ENCODE results near the gene RAB8A. TPM values are rescaled to one million over a fixed set of nuclear protein-coding genes. Genes with fewer than 3 reads are reported as not detected.
A peak's percentile ranks its signal among the peaks of the same experiment; 100 is the strongest.

The RAB8A gene
- total and polyA plus RNA-seq, 2 of the 8 experiments (the other 6 are each of a cell fraction or from before 2014, with no cell fraction given), result 65.8 to 97.0 TPM

DNA sequence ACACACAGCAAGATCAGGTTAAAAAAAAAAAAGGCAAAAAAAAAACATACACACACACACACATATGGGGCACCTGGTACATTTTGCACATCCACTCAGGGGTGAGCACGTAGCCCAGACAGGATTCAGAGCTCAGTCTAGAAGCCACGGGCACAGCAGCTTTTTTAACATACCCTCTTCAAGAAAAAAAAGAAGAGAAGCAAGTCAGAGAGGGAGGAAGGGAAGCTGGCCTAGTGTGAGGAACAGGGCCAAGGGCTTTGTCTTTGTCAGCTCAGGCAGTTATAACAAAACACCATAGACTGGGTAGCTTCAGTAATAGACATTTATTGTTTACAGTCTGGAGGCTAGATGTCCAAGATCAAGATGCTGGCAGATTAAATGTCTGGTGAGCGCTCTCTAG is 37.7 kb upstream of the RAB8A start:
- CTCF ChIA-PET (ENCODE audit: partially characterized antibody), result interaction anchor here (1.7 to 9.6 kb wide), 2 partner anchors 12 to 44 kb away, joined by 4 to 107 read pairs; no protein-coding TSS in a partner anchor
- TF ChIP-seq NANOG (IDR thresholded peaks at IDR 0.05; ENCODE audit: insufficient read depth, low read depth, low read length, poor library complexity, severe bottlenecking) (no peak), CBX8 (IDR thresholded peaks at IDR 0.05; ENCODE audit: borderline replicate concordance, low read depth, low read length) (no peak), KDM5A (IDR thresholded peaks at IDR 0.05; ENCODE audit: low read length) (no peak), EZH2 (IDR thresholded peaks at IDR 0.05; ENCODE audit: low read depth, low read length, severe bottlenecking) (no peak), ZNF274 (IDR thresholded peaks at IDR 0.05; ENCODE audit: borderline replicate concordance, extremely low read depth, low read length) (no peak), NRF1 (IDR thresholded peaks at IDR 0.05; ENCODE audit: low read depth, low read length) (no peak), TEAD4 (IDR thresholded peaks at IDR 0.05; ENCODE audit: low read depth, low read length) (no peak), CBX5 (IDR thresholded peaks at IDR 0.05; ENCODE audit: low read depth, low read length) (no peak), EGR1 (IDR thresholded peaks at IDR 0.05; ENCODE audit: borderline replicate concordance, low read depth, low read length) (no peak), HDAC2 (IDR thresholded peaks at IDR 0.05; ENCODE audit: borderline replicate concordance in 1 of 2, low read depth in 2 of 2, low read length in 2 of 2) (no peak), MAFK (IDR thresholded peaks at IDR 0.05; ENCODE audit: low read depth, low read length) (no peak), SUZ12 (IDR thresholded peaks at IDR 0.05; ENCODE audit: low read length) (no peak), CHD2 (IDR thresholded peaks at IDR 0.05; ENCODE audit: low read length) (no peak), GABPA (IDR thresholded peaks at IDR 0.05; ENCODE audit: borderline replicate concordance, insufficient read depth, low read length) (no peak)

More for the DNA sequence above, 37.7 kb upstream of the RAB8A start:
- no peaks in the 10 kb centered on the region for H3K36me3 ChIP-seq (ENCODE audit: control insufficient read depth in 2 of 4, insufficient read depth in 4 of 4, low read length in 3 of 4)
- H3K4me1 ChIP-seq (replicated peaks in 1 of 4; ENCODE audit: control insufficient read depth in 3 of 4, insufficient read depth in 4 of 4, low read length in 3 of 4), result peaks cover 0 to 7% (median 5%) of the 10 kb centered on the region in 4 experiments; a peak in 5 of 7 replicates
- H3K27ac ChIP-seq (ENCODE audit: low read depth, low read length), result no peak overlapping the region
- H2AFZ ChIP-seq (ENCODE audit: low read length), result no peak overlapping the region
- H2BK12ac ChIP-seq (ENCODE audit: low read depth, low read length), result no peak overlapping the region
- 0 out of 2 replicates have a peak overlapping the region, but pooled peaks have one; percentile 82 for H2AK5ac ChIP-seq (ENCODE audit: low read depth, low read length)
- H4K8ac ChIP-seq (ENCODE audit: extremely low read depth, insufficient read depth, low read length), result no peak overlapping the region
- H3K23me2 ChIP-seq (ENCODE audit: low read depth, low read length), result peaks cover 7% of the 10 kb centered on the region; the same call in 1 of the 2 replicates
- no peak for FAIRE-seq
- POLR2A ChIA-PET (ENCODE audit: partially characterized antibody), result interaction anchor here (1.1 to 22.4 kb wide), 5 partner anchors 9 to 111 kb away, joined by 3 to 582 read pairs (median 4); partner anchors contain the start of genes FAM32A, HSH2D and RAB8A
- 80% methylated on average over 3 of the region's 3 CpGs; no CpG with 5 or more reads in 1 of the 2 experiments for WGBS, 2 experiments (ENCODE audit: extremely low coverage in 1 of 2, insufficient coverage in 1 of 2, insufficient read length in 1 of 2, insufficient replicate concordance in 2 of 2, low coverage in 1 of 2, low lambda C conversion rate in 2 of 2, missing lambda C conversion rate in 1 of 2)
- H3K18ac ChIP-seq (ENCODE audit: extremely low read depth, low read length), result no peak overlapping the region
- H3K4me2 ChIP-seq (ENCODE audit: insufficient read depth in 1 of 2, low read depth in 2 of 2, low read length in 2 of 2), result no peak overlapping the region
- no peak overlapping the region for H2BK120ac ChIP-seq (replicated peaks; ENCODE audit: low read depth, low read length)
- H3K4ac ChIP-seq (replicated peaks; ENCODE audit: insufficient read length, low read depth, low read length), result no peak overlapping the region
- no peaks in the 10 kb centered on the region for H3K27me3 ChIP-seq (replicated peaks in 1 of 4; ENCODE audit: control insufficient read depth in 3 of 4, extremely low read depth in 1 of 4, insufficient read depth in 3 of 4, low read length in 3 of 4)
- H4K5ac ChIP-seq (ENCODE audit: insufficient read length, low read depth, low read length), result no peak overlapping the region
- no peak overlapping the region for H2BK5ac ChIP-seq (ENCODE audit: low read depth, low read length)
- no peak overlapping the region for H2BK20ac ChIP-seq (ENCODE audit: low read length)
- no peak overlapping the region for H3K4me3 ChIP-seq (ENCODE audit: extremely low read depth in 1 of 4, insufficient read depth in 2 of 4, low read depth in 3 of 4, low read length in 4 of 4)
- no peaks in the 10 kb centered on the region for H3K9me3 ChIP-seq (ENCODE audit: insufficient read depth in 2 of 2, low read depth in 1 of 2, low read length in 1 of 2)
- no peak overlapping the region for H4K91ac ChIP-seq (replicated peaks; ENCODE audit: insufficient read length, low read length)
- no peak overlapping the region for H3K23ac ChIP-seq (ENCODE audit: insufficient read length)
- H3K79me2 ChIP-seq (ENCODE audit: control insufficient read depth in 1 of 2, insufficient read depth in 2 of 2, low read length in 2 of 2), result peaks cover 8 to 24% of the 10 kb centered on the region in 2 experiments
- H3K79me1 ChIP-seq (ENCODE audit: low read depth, low read length), result peaks cover 4% of the 10 kb centered on the region
- DNase-seq (ENCODE audit: low read depth in 1 of 2, low spot score in 2 of 2), result peak in 1 of 2 experiments; percentile 27
- no peak overlapping the region for H3K9ac ChIP-seq (replicated peaks in 1 of 4; ENCODE audit: extremely low read depth in 1 of 4, low read depth in 3 of 4, low read length in 3 of 4)
- no peak overlapping the region for H2BK15ac ChIP-seq (ENCODE audit: low read length)
- H4K20me1 ChIP-seq (replicated peaks in 1 of 2; ENCODE audit: control insufficient read depth in 1 of 2, insufficient read depth in 2 of 2, low read length in 2 of 2), result peaks cover 0 to 2% of the 10 kb centered on the region in 2 experiments
- no peak overlapping the region for H3K56ac ChIP-seq (replicated peaks; ENCODE audit: insufficient read length, low read depth, low read length)
- no peak overlapping the region for H3K14ac ChIP-seq (ENCODE audit: insufficient read length)

Measured in H1 (cell line).